Stomach (tissue), 9 donors: Measurements from ENCODE around the gene ERVK3-1. TPM values are rescaled to one million over a fixed set of nuclear protein-coding genes. Genes with fewer than 3 reads are reported as not detected.

Experiments
- DNase-seq, 2 donors: peaks; one replicate each; pipeline versions ENCODE4 v3.0.0 to v3.0.0-alpha.2; 2013 to 2019
- H3K27ac ChIP-seq, 5 donors: fragments of 200-600 bp in 4 of 5; sonication (generic) in 4 of 5; one replicate each; pipeline ENCODE4 v1.5.1; 2013 to 2019; ENCODE audit warnings: mild to moderate bottlenecking in 1 of 5, moderate library complexity in 1 of 5
- H3K27me3 ChIP-seq, 3 donors: fragments of 200-600 bp; sonication (generic); one replicate each; pipeline ENCODE4 v1.5.1; 2017 to 2019; ENCODE audit warnings: mixed run types in 1 of 3
- H3K36me3 ChIP-seq, 4 donors: fragments of 200-600 bp; sonication (generic); 1 replicate in 3 of 4; 2 replicates in 1 of 4; pipeline ENCODE4 v1.5.1; 2016 to 2019
- H3K4me1 ChIP-seq, 4 donors: fragments of 200-600 bp; sonication (generic); one replicate each; pipeline ENCODE4 v1.5.1; 2016 to 2019
- H3K4me3 ChIP-seq, 4 donors: fragments of 200-600 bp; sonication (generic) in 3 of 4; one replicate each; pipeline ENCODE4 v1.5.1; 2016 to 2019; ENCODE audit warnings: mild to moderate bottlenecking in 1 of 4
- H3K9me3 ChIP-seq, 4 donors: fragments of 200-600 bp; sonication (generic); one replicate each; pipeline ENCODE4 v1.5.1; 2016 to 2019
- CTCF ChIP-seq, 7 experiments: fragments of 450-650 bp in 4 of 7; fragments of 200-600 bp in 3 of 7; sonication (generic) in 3 of 7; IDR thresholded peaks; one replicate each; pipeline ENCODE4 v1.5.1; 2016 to 2019; ENCODE audit warnings: antibody characterized with exemption in 7 of 7, control low read depth in 2 of 7, mild to moderate bottlenecking in 1 of 7
- EP300 ChIP-seq: sonication (generic); formaldehyde crosslinking; IDR thresholded peaks from one replicate; pipeline ENCODE4 v1.6.1; 2017; ENCODE audit warnings: antibody characterized with exemption
- POLR2A ChIP-seq, 4 donors: fragments of 450-650 bp; IDR thresholded peaks; one replicate each; pipeline ENCODE4 v1.6.1; 2016; ENCODE audit warnings: antibody characterized with exemption in 4 of 4, control low read depth in 2 of 4, mild to moderate bottlenecking in 1 of 4, moderate library complexity in 1 of 4
- POLR2AphosphoS5 ChIP-seq, 3 donors: sonication (generic); formaldehyde crosslinking; IDR thresholded peaks; one replicate each; pipeline ENCODE4 v1.6.1; 2016; ENCODE audit warnings: antibody characterized with exemption in 3 of 3
- WGBS, 5 donors: extraction: QIAGEN DNeasy Blood & Tissue Kit in 3 of 5; methylation state at CpG; one replicate each; pipeline versions ENCODE4 v1.1.5 to v1.1.7; 2013 to 2018; 5-methylcytosine and 5-hydroxymethylcytosine counted together
- intact Hi-C: fragments of 100-400 bp; cut with DNase I; formaldehyde crosslinking; loops from one replicate; pipeline ENCODE4 v1.15.1; 2023; ENCODE audit warnings: low total_unique reads
- polyA plus RNA-seq, 3 donors: library from polyadenylated mRNA; stranded (reverse); fragments of 200-250 nt; gene quantifications; one replicate each; pipeline ENCODE4 v1.2.3, GENCODE V29; 2013
- total RNA-seq, 5 donors: library from RNA; depleted of rRNA; stranded (reverse); fragments of >200 nt; gene quantifications; one replicate each; pipeline versions ENCODE4 v1.1.0 to v1.2.3, GENCODE V29; 2014 to 2016
- donor health status: healthy with polysubstance abuse.
- donor health status: Bipolar disorder and iron deficiency.
- donor health status: healthy.

Gene ERVK3-1
- total and polyA plus RNA-seq, 8 donors, result 25.0 to 93.6 (median 41.5) TPM

- 86 to 96% (median 87%) methylated on average over 9 of the region's 9 CpGs for WGBS, 5 donors
- peaks cover 0 to 7% (median 0%) of the 10 kb centered on the region in 4 donors for H3K36me3 ChIP-seq
- no peak for TF ChIP-seq POLR2AphosphoS5 (IDR thresholded peaks at IDR 0.05)
- no peak for TF ChIP-seq EP300
- intact Hi-C loops, result no loop called here
- no peak overlapping the region for H3K4me3 ChIP-seq
- peaks cover 12 to 51% (median 32%) of the 10 kb centered on the region in 4 donors for H3K4me1 ChIP-seq
- peaks cover 5 to 99% (median 42%) of the 10 kb centered on the region in 3 donors for H3K27me3 ChIP-seq
- peaks cover 2 to 13% (median 8%) of the 10 kb centered on the region in 4 donors for H3K9me3 ChIP-seq
- no peak for DNase-seq
- H3K27ac ChIP-seq, result no peak overlapping the region
Measured at GRCh38 chr19:58351558-58351878, 46.3 kb downstream of the ERVK3-1 start.

DNA sequence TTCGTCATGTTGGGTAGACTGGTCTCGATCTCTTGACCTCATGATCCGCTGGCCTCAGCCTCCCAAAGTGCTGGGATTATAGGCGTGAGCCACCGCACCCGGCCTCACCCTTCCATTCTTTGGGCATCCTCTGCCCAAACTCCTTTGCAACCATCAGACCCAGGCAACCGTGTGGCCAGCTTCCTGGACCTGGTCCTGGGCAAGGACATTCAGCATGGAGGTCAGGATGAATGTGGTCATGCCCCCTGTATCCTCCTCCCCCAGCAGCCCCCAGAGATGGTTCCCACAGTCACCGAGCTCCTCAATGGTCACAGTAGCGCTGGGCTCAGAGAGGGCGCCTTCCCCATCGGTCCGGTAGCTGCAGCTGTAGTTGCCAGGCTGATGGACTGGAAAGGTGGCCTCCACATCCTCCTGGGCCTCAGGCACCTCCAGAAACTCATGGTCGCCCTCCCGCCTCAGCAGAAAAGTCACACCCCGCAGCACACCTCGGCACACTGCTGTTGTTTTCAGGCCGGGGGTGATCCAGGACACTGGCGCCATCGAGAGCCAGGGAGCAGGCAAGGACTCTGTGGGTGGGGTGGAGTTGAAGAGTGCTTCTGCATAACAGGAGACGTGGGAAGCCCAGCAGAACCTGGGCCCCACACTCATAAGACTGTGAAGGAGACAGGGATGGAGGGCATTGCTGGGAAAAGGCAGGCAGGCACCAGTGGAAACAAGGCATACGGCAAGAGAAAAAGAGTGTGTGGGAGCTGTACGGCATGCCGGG lies 47.0 kb downstream of the ERVK3-1 start:
- WGBS, 5 donors, result 83 to 87% (median 84%) methylated on average over 23 of the region's 23 CpGs
- intact Hi-C loops, result no loop called here
- Histone ChIP-seq H3K27me3 (peaks cover 5 to 99% (median 41%) of the 10 kb centered on the region in 3 donors), H3K4me1 (peaks cover 12 to 52% (median 38%) of the 10 kb centered on the region in 4 donors), H3K36me3 (peaks cover 0 to 7% (median 0%) of the 10 kb centered on the region in 4 donors), H3K27ac (no peak overlapping the region), H3K4me3 (no peak overlapping the region), H3K9me3 (peaks cover 2 to 16% (median 14%) of the 10 kb centered on the region in 4 donors)
- DNase-seq, result no peak
- TF ChIP-seq POLR2A (IDR thresholded peaks at IDR 0.05), result no peak
- TF ChIP-seq CTCF (IDR thresholded peaks at IDR 0.05), result no peak
- no peak for TF ChIP-seq POLR2AphosphoS5 (IDR thresholded peaks at IDR 0.05)
- no peak for TF ChIP-seq EP300

DNA sequence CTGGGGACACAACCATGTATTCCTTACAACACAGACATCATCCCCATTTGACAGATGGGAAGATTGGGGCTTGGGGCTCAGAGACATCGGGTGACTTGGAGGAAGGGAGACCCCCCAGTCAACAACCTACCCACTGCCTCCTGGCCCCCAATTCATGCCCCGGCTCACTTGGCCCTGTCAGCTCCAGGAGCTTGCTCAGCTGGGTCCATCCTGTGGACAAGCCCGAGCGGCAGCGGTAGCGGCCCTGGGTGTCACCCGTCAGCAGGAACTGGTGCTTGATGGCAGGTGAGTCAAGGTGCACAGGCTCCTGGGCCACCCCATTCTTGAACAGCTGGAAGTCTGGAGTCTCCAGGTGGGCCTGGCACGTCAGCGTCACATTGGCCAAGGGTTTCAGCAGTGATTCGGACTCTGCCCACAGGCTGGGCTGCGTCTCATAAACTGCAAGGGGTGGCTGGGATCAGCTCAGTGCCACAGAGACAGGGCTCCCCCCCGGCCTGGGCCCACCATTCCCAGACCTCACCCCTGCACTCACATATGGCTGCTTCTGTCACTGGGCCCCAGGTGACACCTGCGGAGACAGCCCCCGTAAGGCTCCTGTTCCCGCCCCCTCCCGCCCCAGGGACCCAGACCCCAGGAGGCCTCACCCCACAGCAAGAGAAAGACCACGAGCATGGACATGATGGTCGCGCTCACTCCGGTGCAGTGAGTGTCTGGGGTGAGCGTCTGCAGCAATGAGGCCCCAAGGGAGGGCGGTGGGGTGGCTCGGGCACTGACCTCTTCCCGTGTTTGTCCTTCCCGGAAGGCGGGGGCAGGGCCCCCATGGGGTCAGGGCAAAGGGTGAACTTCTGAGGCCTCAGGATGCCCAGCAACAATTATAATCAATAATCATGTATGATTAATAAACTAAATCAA lies 47.8 kb downstream of the ERVK3-1 start, which contains the start of gene A1BG:
Gene A1BG (minus strand): TSS at position 733 of the 912 bp plus-strand sequence. CDS start 55 bp downstream, at position 678.
- Histone ChIP-seq H3K4me3 (no peak within 1 kb of the TSS), H3K27ac (no peak within 1 kb of the TSS), H3K36me3 (peaks cover 0 to 7% (median 0%) of the 10 kb centered on the region in 4 donors), H3K9me3 (peaks cover 2 to 17% (median 12%) of the 10 kb centered on the region in 4 donors), H3K4me1 (peaks cover 12 to 49% (median 41%) of the 10 kb centered on the region in 4 donors), H3K27me3 (peaks cover 5 to 99% (median 35%) of the 10 kb centered on the region in 3 donors)
- intact Hi-C loops, result no loop called here
- peak in 1 of 2 donors; percentile 2 for DNase-seq
- WGBS, 5 donors, result 74 to 80% (median 78%) methylated on average over 12 to 26 of the region's 26 CpGs
- no peak for TF ChIP-seq POLR2AphosphoS5 (IDR thresholded peaks at IDR 0.05)
- no peak for TF ChIP-seq EP300
- TF ChIP-seq CTCF (IDR thresholded peaks at IDR 0.05), result no peak
- TF ChIP-seq POLR2A (IDR thresholded peaks at IDR 0.05), result no peak

- peaks cover 2 to 17% (median 12%) of the 10 kb centered on the region in 4 donors for H3K9me3 ChIP-seq
- intact Hi-C loops, result no loop called here
- H3K4me1 ChIP-seq, result peaks cover 12 to 42% (median 38%) of the 10 kb centered on the region in 4 donors
- no peak overlapping the region for H3K4me3 ChIP-seq
- no peak for DNase-seq
- 85 to 89% (median 86%) methylated on average over 11 to 15 of the region's 15 CpGs for WGBS, 5 donors
- no peak for TF ChIP-seq EP300
- no peak for TF ChIP-seq POLR2AphosphoS5 (IDR thresholded peaks at IDR 0.05)
- no peak for TF ChIP-seq POLR2A (IDR thresholded peaks at IDR 0.05)
- no peak for TF ChIP-seq CTCF (IDR thresholded peaks at IDR 0.05)
- peaks cover 5 to 93% (median 34%) of the 10 kb centered on the region in 3 donors for H3K27me3 ChIP-seq
- H3K27ac ChIP-seq, result no peak overlapping the region
- H3K36me3 ChIP-seq, result peaks cover 0 to 7% (median 0%) of the 10 kb centered on the region in 4 donors
Measured at GRCh38 chr19:58353717-58354477, 48.7 kb downstream of the ERVK3-1 start.
